Measurements from ENCODE around the gene ETF1. TPM values are rescaled to one million over a fixed set of nuclear protein-coding genes. Genes with fewer than 3 reads are reported as not detected.

ETF1 gene
- total RNA-seq, 2 donors from 2014 or later = 106 to 109 TPM

GRCh38 chr5:138573223-138573622 lies 30.2 kb upstream of the ETF1 start:
- Mint-ChIP-seq H3K27me3 (ENCODE audit: insufficient read depth) (no peaks in the 10 kb centered on the region), H3K4me3 (peak overlapping the region; percentile 99), H3K27ac (peak overlapping the region; percentile 26), H3K4me1 (peaks cover 10% of the 10 kb centered on the region), H3K36me3 (ENCODE audit: low read depth) (peaks cover 58% of the 10 kb centered on the region), H3K9me3 (peaks cover 6% of the 10 kb centered on the region)
- H3K36me3 ChIP-seq (ENCODE audit: control insufficient read depth, insufficient read depth, low read length) = peaks cover 56% of the 10 kb centered on the region
- 78 to 92% methylated on average over 4 to 8 of the region's 8 CpGs for WGBS, 2 experiments (ENCODE audit: insufficient coverage in 1 of 2, insufficient read length in 1 of 2)
- H3K27ac ChIP-seq (ENCODE audit: low read depth, low read length) = no peak overlapping the region
- H3K9ac ChIP-seq (ENCODE audit: extremely low read depth, low read length, poor library complexity, severe bottlenecking) = no peak overlapping the region
- peak overlapping the region; percentile 99 for H3K4me3 ChIP-seq (ENCODE audit: low read length)
- DNase-seq = no peak
- no peaks in the 10 kb centered on the region for H3K9me3 ChIP-seq (ENCODE audit: control insufficient read depth, low read length)
- TF ChIP-seq CTCF (conservative IDR thresholded peaks at IDR 0.05) = no peak
- H3K4me1 ChIP-seq (ENCODE audit: control insufficient read depth, insufficient read depth, low read length) = no peaks in the 10 kb centered on the region
- H3K27me3 ChIP-seq (ENCODE audit: control insufficient read depth, insufficient read depth, low read length, poor library complexity, severe bottlenecking) = no peaks in the 10 kb centered on the region

- no peak for TF ChIP-seq CTCF (conservative IDR thresholded peaks at IDR 0.05)
- Histone ChIP-seq H3K27me3 (ENCODE audit: control insufficient read depth, insufficient read depth, low read length, poor library complexity, severe bottlenecking) (no peaks in the 10 kb centered on the region), H3K9ac (ENCODE audit: extremely low read depth, low read length, poor library complexity, severe bottlenecking) (no peak overlapping the region), H3K4me3 (ENCODE audit: low read length) (no peak overlapping the region), H3K9me3 (ENCODE audit: control insufficient read depth, low read length) (no peaks in the 10 kb centered on the region), H3K27ac (ENCODE audit: low read depth, low read length) (no peak overlapping the region), H3K4me1 (ENCODE audit: control insufficient read depth, insufficient read depth, low read length) (no peaks in the 10 kb centered on the region), H3K36me3 (ENCODE audit: control insufficient read depth, insufficient read depth, low read length) (peaks cover 78% of the 10 kb centered on the region)
- H3K36me3 Mint-ChIP-seq (ENCODE audit: low read depth) = peaks cover 79% of the 10 kb centered on the region
- no peaks in the 10 kb centered on the region for H3K27me3 Mint-ChIP-seq (ENCODE audit: insufficient read depth)
- no peak overlapping the region for H3K27ac Mint-ChIP-seq
- peaks cover 2% of the 10 kb centered on the region for H3K9me3 Mint-ChIP-seq
- H3K4me1 Mint-ChIP-seq = peaks cover 9% of the 10 kb centered on the region
- no peak overlapping the region for H3K4me3 Mint-ChIP-seq
- no peak for DNase-seq
- WGBS, 2 experiments (ENCODE audit: insufficient coverage in 1 of 2, insufficient read length in 1 of 2) = 95 to 99% methylated on average over 8 to 9 of the region's 9 CpGs
Measured at GRCh38 chr5:138570871-138571270, 27.8 kb upstream of the ETF1 start.

GRCh38 chr5:138569782-138570181 lies 26.7 kb upstream of the ETF1 start:
- H3K9me3 ChIP-seq (ENCODE audit: control insufficient read depth, low read length) = no peaks in the 10 kb centered on the region
- WGBS, 2 experiments (ENCODE audit: insufficient coverage in 1 of 2, insufficient read length in 1 of 2) = 84 to 96% methylated on average over 7 of the region's 7 CpGs
- Mint-ChIP-seq H3K4me1 (peaks cover 8% of the 10 kb centered on the region), H3K9me3 (no peaks in the 10 kb centered on the region), H3K36me3 (ENCODE audit: low read depth) (peaks cover 89% of the 10 kb centered on the region), H3K27ac (no peak overlapping the region), H3K4me3 (no peak overlapping the region), H3K27me3 (ENCODE audit: insufficient read depth) (no peaks in the 10 kb centered on the region)
- DNase-seq = no peak
- no peaks in the 10 kb centered on the region for H3K4me1 ChIP-seq (ENCODE audit: control insufficient read depth, insufficient read depth, low read length)
- H3K36me3 ChIP-seq (ENCODE audit: control insufficient read depth, insufficient read depth, low read length) = peaks cover 89% of the 10 kb centered on the region
- no peak overlapping the region for H3K27ac ChIP-seq (ENCODE audit: low read depth, low read length)
- no peak overlapping the region for H3K9ac ChIP-seq (ENCODE audit: extremely low read depth, low read length, poor library complexity, severe bottlenecking)
- no peak for TF ChIP-seq CTCF (conservative IDR thresholded peaks at IDR 0.05)
- no peaks in the 10 kb centered on the region for H3K27me3 ChIP-seq (ENCODE audit: control insufficient read depth, insufficient read depth, low read length, poor library complexity, severe bottlenecking)
- H3K4me3 ChIP-seq (ENCODE audit: low read length) = no peak overlapping the region

All from endodermal cell (in vitro differentiated cells).